GM12875 (cell line): ENCODE results near the gene KLHL13.

Experiments
- H3K4me3 ChIP-seq: one replicate; pipeline ENCODE4 v1.5.1; 2011; ENCODE audit warnings: low read depth, low read length, control low read depth
- CTCF ChIP-seq: IDR thresholded peaks from 2 replicates; pipeline ENCODE4 v1.5.1; 2011; ENCODE audit warnings: low read depth, mild to moderate bottlenecking, control low read depth, inconsistent platforms, low read length, moderate library complexity, borderline replicate concordance; ENCODE audit not compliant: insufficient read depth

The KLHL13 gene

GRCh38 chrX:117992192-117992723, 124.4 kb downstream of the KLHL13 start:
- TF ChIP-seq CTCF, result no peak
- H3K4me3 ChIP-seq, result no peak overlapping the region

GRCh38 chrX:117990438-117990837, 126.2 kb downstream of the KLHL13 start:
- H3K4me3 ChIP-seq, result no peak overlapping the region
- TF ChIP-seq CTCF, result no peak

- no peak for TF ChIP-seq CTCF
- no peak overlapping the region for H3K4me3 ChIP-seq
Observed at GRCh38 chrX:117989512-117989911, 127.1 kb downstream of the KLHL13 start.

GRCh38 chrX:117987373-117987772, 129.2 kb downstream of the KLHL13 start:
- no peak overlapping the region for H3K4me3 ChIP-seq

GRCh38 chrX:117985241-117985640, 131.4 kb downstream of the KLHL13 start:
- H3K4me3 ChIP-seq, result no peak overlapping the region
- TF ChIP-seq CTCF, result peak; percentile 29; the same call in 1 of the 2 replicates

More at GRCh38 chrX:117987373-117987772, 129.2 kb downstream of the KLHL13 start:
- no peak for TF ChIP-seq CTCF

GRCh38 chrX:117982694-117983392, 133.8 kb downstream of the KLHL13 start:
- no peak overlapping the region for H3K4me3 ChIP-seq
- no peak for TF ChIP-seq CTCF

GRCh38 chrX:117978402-117978801, 138.2 kb downstream of the KLHL13 start:
- no peak overlapping the region for H3K4me3 ChIP-seq
- no peak for TF ChIP-seq CTCF
